ENCODE measurements around the gene BCKDHA.
A peak's percentile ranks its signal among the peaks of the same experiment; 100 is the strongest.
"Not testable (repeated sequence)": the region's sequence is repeated elsewhere in the genome, so short reads cannot be mapped to it uniquely, and the experiment has no call there.

Gene BCKDHA

DNA sequence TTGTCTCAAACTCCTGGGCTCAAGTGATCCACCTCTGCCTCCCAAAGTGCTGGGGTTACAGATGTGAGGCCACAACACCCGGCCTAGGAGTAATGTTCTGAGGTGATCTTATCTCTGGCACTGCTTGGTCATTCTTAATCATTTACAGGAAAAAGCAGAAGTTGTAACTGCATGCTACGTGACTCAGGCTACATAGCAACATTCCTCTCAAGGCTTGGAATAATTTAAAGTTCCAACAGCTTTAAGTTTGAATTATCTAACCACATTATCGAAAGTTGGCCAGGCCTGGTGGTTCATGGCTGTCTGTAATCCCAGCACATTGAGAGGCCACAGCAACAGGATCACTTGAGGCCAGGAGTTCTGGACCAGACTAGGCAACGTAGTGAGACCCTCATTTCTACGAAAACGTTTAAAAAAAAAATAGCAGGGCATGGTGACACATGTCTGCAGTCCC lies 29.7 kb upstream of the BCKDHA start:
- peak; percentile 89 for DNase-seq

DNA sequence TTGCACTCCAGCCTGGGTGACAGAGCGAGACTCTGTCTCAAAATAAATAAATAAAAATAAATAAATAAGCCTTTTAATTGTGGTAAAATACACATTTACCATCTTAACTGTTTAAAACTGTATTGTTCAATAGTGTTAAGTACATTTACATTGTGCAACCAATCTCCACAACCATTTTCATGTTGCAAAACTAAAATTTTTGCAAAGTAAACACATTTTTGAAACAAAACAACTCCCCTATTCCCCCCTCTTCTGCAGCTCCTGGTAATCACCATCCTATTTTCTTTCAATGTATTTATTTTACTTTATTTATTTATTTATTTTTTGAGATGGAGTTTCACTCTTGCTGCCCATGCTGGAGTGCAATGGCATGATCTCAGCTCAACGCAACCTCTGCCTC lies 27.8 kb upstream of the BCKDHA start:
- no peak for DNase-seq

DNA sequence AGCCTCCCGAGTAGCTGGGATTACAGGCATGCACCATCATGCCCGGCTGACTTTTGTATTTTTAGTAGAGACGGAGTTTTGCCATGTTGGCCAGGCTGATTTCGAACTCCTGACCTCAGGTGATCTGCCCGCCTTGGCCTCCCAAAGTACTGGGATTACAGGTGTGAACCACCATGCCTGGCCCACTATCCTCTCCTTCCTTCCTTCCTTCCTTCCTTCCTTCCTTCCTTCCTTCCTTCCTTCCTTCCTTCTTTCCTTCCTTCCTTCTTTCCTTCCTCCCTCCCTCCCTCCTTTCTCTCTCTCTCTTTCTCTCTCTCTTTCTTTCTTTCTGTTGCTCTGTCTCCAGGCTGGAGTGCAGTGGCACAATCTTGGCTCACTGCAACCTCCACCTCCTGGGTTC lies 26.5 kb upstream of the BCKDHA start:
- DNase-seq = not testable (repeated sequence)

DNA sequence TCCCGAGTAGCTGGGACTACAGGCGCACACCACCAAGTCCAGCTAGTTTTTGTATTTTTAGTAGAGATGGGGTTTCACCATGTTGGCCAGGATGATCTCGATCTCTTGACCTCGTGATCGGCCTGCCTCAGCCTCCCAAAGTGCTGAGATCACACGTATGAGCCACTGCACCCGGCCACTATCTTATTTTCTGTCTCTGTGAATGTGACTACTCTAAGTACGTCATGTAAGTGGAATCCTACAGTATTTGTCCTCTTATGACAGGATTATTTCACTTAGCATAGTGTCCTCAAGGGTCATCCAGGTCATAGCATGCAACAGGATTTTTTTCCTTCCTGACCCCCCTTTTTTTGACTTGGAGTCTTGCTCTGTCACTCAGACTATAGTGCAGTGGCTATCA lies 26.1 kb upstream of the BCKDHA start:
- no peak for DNase-seq

DNA sequence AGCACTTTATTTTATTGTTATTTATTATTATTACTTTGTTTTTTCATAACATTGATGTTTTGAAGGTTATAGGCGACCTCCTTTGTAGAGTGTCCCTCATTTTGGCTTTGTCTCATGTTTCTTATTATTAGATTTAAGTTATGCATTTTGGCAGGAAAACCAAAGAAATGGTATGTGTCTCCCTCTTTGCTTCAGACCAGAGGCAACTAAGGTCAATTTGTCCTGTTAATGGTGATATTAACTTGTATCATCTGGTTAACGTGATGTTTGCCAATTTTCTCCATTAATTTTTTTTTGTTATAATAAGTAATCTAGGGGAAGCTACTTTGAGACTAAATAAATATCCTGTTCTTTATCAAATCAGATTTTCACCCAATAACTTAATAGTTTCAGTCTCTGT lies 25.1 kb upstream of the BCKDHA start:
- no peak for DNase-seq

DNA sequence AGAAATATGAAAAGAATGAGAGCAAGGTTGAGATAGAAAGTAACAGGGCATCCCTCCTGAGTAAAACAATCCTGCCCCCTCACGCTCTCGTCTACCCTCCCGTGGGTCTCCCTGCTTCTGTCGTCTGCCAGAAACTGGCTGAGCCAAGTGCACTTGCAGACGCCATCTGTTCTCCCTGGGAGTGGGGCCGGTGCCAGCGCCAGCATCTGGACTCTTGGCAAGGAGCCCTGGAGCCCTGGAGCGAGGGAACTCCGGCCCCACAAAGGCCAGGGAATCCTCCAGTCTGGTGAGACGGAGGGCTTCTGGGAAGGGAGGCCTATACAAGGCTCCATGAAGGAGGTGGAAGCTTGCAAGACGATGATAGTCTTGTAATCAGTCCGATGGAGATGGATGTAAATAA lies 23.6 kb upstream of the BCKDHA start:
- DNase-seq = no peak

DNA sequence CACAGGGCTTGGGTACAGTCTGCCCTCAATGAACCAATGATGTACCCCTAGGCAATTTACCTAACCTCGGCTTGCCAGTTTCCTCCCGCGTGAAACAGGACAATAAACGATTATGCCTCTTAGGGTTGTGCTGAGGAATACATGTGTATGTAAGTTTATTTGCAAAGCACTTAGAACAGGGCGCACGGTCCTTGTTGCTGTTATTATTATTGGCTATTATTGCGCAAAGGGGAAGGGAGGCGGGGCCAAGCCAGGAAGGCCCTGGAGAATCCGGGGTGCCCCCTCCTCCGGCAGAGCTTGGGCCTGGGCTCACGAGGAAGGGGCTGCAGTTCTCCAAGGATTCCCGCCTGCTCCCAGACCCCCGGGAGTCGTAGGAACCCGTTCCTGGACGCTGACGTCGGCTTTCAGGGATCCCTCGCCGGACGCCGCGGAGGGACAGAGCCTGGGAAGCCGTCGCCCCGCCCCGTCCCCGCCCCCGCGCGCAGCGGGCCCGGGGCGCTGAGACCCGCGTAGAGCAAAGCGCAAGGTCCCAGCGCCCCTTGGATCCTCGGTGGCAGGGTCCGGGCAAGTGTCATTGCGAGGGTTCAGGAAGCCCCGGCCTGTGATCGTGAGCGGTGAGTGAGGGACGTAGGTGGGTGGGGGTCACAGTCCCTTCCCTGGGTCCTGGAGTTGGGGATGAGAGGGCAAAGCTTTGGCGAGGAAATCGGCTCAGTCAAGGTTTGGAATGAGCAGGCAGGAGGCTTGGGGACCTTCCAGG lies 21.2 kb upstream of the BCKDHA start, which contains the start of gene TMEM91:
TMEM91 (plus strand) TSS at position 293 of the 757 bp plus-strand sequence. CDS start 1,777 bp downstream, outside the sequence.
- no peak for DNase-seq

DNA sequence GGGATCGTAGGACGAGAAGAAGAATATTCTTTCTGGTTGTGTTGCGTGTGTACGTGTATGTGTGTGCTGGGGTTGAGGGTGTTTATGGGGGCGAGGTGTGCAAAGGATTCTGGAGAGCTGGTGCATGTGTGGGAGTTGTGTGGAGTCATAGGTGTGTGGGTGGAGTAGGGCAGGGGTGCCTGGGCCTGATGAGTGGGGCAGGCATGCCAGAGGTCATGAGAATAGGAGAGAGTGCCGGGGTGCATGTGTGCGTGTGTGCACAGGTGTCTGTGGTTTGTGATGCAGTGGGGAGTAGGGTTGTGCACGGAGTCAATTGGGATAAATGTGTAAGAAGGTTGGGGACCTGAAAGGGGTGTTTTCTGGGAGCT lies 20.6 kb upstream of the BCKDHA start:
- DNase-seq = no peak

DNA sequence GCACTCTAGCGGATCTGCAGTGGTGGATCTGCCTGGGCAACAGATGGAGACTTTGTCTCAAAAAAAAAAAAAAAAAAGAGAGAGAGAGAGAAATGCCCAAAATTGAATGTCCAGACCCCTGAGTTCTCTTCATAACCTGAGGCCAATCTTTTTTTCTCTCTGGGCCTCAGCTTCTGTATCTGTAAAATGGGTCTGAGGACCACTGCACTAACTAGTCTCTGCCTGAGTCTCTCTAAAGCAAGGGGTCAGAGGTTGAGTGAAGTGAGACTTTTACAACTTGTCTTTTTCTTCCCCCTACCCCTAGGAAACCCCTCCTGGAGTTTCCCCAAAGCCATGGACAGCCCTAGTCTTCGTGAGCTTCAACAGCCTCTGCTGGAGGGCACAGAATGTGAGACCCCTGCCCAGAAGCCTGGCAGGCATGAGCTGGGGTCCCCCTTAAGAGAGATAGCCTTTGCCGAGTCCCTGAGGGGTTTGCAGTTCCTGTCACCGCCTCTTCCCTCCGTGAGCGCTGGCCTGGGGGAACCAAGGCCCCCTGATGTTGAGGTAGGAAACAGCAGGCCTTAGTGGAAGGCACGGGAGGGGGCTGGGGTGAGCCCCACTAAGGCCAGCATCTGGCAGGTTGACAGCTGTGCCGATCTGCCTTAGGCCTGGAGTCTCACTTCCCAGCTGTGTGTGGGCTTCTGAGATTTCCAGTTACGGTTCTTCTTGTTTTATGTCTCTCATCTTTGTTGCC lies 19.5 kb upstream of the BCKDHA start:
- no peak for DNase-seq

DNA sequence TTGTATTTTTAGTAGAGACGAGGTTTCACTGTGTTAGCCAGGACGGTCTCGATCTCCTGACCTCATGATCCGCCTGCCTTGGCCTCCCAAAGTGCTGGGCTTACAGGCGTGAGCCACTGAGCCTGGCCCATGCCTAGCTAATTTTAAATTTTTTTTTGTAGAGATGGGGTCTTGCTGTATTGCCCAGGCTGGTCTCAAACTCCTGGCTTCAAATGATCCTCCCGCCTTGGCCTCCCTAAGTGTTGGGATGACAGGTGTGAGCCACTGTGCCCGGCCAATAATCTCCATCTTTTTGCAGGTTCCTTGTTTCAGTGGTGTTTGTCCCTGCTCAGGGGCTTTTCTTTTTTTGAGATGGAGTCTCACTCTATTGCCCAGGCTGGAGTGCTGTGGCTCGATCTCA lies 16.1 kb upstream of the BCKDHA start:
- DNase-seq = not testable (repeated sequence)

DNA sequence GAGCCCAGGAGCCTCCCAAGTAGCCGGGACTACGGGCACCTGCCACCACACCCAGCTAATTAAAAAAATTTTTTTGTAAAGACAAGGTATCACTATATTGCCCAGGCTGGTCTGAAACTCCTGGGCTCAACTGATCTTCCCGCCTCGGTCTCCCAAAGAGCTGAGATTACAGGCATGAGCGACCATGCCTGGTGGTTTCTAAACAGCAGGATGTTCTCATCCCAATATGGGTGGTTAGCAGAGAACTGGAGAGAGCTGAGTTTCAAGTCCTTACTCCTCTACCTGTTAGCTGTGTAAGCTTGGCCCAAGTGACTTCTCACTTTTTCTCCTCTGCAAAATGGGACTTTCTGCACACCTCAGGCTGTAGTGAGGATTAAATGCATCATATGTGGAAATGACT lies 13.3 kb upstream of the BCKDHA start:
- no peak for DNase-seq

DNA sequence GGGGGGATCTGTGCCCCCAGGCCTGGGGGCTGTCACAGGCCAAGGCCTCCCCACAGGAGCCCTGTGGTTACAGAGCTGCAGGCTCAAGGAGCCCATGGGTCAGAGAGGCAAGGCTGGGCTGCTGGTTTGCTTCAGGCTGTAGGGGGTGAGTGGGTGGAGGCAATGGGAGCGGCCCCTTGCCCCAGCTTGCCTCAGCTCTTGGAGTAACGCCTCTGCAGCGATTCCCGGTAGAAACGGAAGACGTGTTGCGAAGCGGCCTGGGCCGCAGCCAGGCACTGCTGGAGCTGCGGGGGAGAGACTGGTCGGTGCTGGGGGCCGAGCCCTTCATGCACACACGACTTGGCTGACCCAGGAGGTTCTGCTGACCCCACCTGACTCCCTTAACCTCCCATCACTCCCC lies 11.2 kb upstream of the BCKDHA start:
- no peak for DNase-seq

DNA sequence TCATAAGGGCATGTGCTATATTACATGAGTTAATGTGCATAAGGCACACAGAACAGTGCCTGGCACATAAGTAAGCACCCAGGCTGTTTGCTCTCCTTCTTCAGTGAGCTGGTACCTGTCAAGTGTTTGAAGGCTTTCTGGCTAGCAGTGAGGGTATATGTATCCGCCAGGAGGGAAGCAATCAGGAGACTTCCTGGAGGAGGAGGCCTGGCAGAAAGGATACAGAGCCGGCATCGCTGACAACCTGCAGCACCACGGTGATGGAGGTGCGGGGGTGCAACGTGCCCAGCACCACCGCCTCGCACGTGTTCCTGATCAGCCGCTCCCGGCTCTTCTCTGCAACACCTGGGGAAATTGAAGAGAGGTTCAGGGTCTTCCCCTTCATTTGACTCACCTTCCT lies 6.0 kb upstream of the BCKDHA start:
- no peak for DNase-seq

DNA sequence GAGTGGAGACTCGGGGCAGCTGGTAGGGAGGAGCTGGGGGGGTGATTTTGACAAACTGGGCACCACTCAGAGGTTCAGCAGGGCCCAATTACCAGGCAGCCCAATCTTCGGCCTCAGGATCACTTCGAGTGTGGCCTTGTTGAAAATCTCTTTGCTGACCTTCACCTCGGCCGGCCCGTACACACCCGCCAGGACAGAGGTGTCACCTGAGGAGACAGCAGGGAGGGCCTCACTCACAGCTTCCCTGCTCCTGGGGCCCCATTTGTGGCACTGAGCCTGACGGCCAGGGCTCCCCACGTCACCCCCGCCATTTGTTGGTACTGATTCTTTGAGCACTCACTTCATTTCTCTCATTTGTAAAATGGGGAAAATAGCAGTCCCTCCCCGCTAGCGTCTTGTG lies 4.8 kb upstream of the BCKDHA start:
- DNase-seq = no peak

DNA sequence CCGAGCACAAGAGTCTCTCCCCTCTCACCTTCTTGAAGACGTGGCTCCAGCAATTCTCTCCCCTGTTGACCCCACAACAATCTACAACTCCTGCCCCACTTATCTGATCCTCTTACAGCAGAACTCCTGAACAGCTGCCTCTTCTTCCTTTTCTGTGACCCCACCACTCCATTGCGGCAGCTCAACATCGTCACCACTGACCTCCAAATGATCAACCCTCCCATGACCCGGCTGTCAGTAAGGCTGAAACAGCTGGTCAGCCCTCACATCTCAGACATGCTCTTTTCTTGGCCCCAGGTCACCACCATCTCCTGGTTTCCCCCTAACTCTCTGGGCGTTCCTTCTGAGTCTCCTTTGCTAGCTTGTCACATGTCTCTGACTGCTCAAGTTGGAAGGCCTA lies 2.3 kb upstream of the BCKDHA start:
- DNase-seq = no peak

DNA sequence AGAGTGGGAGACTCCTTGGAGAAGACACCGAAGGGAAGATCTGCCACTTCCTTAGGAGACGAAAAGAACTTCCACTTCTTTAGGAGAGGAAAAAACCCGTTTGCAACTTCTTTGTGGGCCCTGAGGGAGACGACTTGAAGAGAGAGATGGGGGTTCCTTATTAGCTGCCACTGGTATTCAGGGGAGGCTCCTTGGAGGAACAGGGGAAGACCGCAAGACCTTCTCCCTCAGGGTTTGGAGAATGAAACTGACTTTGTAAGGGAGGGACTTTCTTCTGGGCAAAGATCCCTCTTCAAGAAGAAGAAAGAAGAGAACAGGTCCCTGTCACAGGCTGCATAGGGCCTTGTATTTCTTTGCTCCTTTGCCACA lies 416 bp downstream of the BCKDHA start:
- no peak for DNase-seq

DNA sequence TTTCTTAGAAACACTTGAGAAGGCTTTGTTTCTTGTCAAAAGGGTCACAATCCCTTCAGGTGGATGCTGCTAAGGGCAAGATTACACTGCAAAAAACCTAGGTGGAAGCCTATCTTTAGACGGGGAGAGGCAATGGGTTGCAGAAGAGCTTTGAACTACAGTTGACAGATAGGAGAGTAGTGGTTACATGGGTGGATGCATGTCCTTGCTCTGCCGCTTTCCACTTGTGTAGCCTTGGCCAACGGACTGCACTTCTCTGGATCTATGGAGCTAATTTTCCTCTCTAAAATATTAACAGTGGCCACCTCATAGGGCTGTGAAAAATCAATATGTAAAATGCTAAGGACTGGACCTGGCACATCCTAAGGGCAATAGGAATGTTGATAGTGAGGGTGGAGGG lies 980 bp downstream of the BCKDHA start:
- no peak for DNase-seq

DNA sequence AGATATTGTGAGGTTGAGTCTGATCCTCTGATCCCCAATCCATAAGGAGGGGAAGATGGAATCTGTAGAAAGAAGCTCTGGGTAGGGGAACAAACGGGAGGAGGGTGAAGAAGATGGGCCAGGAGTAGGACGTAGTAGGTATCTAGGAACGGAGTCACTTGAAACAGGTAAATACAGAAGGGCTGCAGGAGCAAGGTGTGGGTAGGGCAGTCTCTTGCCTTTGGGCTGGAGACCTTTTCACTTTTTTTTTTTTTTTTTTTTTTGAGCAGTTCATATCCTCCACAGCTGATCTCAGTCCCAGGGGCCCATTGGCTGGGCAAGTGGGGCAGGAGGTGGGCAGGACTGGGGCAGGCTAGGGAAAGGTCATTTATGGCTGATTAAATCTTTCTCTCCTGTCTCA lies 1.5 kb downstream of the BCKDHA start:
- DNase-seq = no peak

DNA sequence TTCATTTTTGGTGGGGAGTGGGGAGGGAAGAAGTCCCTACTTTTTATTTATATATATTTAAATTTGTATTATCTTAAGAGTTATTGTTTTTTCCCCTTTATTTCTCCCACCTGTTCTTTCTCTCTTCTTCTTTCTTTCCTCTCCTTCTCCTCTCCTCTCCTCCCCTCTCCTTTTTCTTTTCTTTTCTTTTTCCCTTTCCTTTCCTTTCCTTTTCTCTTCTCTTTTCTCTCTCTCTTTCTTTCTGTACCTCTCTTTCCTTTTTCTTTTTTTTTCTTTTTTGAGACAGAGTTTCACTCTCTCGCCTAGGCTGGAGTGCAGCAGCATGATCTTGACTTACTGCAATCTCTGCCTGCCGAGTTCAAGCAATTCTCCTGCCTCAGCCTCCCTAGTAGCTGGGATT lies 1.9 kb downstream of the BCKDHA start:
- DNase-seq = no peak

DNA sequence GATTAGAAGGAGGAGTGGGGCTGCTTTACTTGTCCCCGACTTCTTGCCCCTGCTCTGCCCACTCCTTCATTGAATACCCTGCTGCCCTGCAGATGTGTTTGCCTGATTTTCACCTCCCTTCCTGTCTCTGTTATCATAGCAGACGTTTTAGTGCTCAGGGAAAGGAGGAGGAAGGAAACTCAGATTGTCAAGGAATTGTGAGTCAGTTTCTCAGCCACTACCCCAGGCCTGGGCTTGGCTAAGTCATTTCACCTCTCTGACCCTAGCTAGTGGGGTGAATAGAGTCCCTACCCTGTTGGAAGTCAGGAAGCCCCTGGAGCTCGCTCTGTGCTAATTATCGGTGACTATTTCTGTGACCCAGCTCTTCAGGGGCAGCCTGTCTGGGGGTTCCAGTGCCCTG lies 3.9 kb downstream of the BCKDHA start:
- no peak for DNase-seq

DNA sequence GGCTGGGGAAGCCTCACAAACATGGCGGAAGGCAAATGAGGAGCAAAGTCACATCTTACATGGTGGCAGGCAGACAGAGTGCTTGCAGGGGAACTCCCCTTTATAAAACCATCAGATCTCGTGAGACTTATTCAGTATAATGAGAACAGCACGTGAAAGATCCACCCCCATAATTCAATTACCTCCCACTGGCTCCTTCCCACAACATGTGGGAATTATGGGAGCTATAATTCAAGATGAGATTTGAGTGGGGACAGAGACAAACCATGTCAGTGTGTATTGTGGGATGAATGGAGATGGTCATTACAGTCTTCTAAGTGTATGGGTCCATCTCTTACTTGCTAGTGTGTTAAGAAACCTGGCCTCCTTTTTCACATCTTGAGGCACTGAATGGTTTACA lies 4.4 kb downstream of the BCKDHA start:
- DNase-seq = no peak

DNA sequence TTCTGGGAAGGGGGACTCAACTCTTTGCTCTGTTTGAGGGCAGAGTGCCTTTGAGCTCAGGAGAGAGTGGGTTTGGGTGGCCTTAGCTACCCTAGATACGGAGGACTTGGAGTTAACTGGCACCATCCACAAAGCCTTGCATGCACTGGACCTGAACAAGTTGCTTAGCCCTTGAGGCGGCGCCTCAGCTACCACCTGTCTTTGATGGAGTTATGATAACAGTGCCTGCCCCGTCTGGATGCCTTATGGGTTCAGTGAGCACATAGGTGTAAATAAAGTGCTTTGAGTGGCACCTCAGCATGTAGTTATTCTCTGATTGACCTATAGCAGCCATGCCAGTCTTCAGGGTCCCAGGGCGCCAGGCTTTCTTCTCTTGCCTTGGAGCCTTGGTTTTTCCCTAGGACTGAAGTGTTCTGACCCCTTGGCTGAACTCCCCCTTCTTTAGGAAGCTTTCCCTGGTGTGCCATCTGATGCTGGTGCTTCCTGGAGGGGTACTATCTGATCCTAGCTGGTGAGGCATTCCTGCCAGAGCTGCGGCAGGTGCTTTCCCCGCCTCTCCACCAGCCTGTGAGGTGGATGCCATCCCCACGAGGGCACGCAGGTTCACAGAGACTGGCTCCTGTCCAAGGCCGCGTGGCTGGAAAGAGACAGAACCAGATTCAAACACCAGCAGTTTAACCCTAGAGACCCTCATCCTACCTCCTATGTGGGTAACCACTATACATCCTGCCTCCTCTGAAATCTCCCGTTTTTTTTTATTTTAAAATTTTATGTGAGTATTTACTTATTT lies 5.8 kb downstream of the BCKDHA start:
- DNase-seq = no peak

DNA sequence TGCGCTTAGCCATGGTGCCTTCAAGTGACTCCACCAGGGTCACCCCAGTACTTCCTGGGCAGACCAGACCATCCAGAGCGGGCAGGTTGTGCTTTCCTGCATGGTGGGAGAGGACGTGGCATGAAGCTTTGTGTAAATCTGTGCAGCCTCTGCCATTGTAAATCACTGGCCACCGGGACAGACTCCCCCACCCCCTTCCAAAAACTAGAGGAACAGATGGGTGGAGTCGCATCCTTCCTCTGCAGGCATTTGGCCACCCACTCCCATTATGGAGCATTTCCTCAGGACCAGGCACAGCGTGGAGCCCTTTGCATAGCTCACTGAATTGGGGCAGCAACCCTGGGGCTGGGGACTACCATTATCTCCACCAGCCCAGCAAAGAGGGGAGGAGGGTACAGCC lies 8.2 kb downstream of the BCKDHA start:
- no peak for DNase-seq

DNA sequence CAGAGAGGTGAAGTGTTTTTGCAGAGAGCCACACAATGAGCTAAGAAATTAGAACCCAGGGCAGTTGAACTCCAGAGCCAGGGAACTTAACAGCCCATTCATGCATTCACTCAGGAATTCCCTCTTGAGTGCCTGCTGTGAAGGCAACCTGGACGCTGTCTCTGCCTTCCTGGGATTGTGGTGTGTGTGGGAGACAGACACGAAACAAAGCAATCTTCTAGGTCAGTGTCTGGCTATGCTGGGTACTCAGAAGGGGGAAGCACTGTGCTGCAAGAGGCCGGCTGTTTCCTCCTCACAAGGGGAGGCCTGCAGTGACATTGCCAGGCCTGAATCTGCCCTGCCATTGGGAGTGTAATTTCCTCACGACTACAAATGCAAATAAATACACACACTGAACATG lies 9.7 kb downstream of the BCKDHA start:
- DNase-seq = peak; percentile 68

All from GF-D8 (cell line).